GM19397 (cell line): ENCODE data around the gene ITIH5.
"Not testable (repeated sequence)": the region's sequence is repeated elsewhere in the genome, so short reads cannot be mapped to it uniquely, and the experiment has no call there.

Experiments used
- ATAC-seq: cut with Tn5 transposase; IDR thresholded peaks from one replicate; pipeline ENCODE4 v1.9.1; 2021; ENCODE audit warnings: mild to moderate bottlenecking, moderate library complexity; ENCODE audit not compliant: unreplicated experiment

The ITIH5 gene

GRCh38 chr10:7666253-7667023 lies at the start of gene ITIH5:
ITIH5 (minus strand) TSS chr10:7666966; CDS start chr10:7666892, 74 bp downstream.
- no peak for ATAC-seq

- no peak for ATAC-seq
These were observed 48.7 kb upstream of the ITIH5 start for GRCh38 chr10:7715515-7715914.

DNA sequence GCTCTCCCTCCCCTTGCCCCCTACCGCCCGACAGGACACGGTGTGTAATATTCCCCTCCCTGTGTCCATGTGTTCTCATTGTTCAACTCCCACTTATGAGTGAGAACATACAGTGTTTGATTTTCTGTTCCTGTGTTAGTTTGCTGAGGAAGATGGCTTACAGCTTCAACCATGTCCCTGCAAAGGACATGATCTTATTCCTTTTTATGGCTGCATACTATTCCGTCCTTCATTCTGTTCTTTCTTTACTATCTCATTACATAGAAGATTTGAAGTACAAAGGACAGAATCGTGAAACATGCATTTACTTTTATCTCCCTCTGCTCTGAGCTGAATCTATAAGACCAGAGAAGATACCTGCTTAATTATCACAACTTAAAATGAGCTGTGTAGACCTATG lies 44.3 kb upstream of the ITIH5 start:
- not testable (repeated sequence) for ATAC-seq

GRCh38 chr10:7710446-7710845 lies 43.7 kb upstream of the ITIH5 start:
- no peak for ATAC-seq

DNA sequence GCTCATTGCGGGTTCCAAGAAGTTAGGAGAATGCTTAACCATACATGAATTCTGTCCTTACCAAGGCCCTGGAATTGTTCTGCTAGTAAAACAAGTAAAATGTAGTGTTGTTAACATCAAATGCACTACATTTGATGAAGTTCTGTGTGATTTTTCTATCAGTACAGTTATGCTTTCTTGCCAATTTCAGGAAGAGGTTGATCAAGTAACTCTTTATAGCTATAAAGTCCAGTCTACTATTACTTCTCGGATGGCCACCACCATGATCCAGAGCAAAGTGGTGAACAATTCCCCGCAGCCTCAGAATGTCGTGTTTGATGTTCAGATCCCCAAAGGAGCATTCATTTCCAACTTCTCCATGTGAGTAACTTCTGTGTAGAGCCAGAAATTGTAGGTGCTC lies 42.1 kb upstream of the ITIH5 start:
- no peak for ATAC-seq

DNA sequence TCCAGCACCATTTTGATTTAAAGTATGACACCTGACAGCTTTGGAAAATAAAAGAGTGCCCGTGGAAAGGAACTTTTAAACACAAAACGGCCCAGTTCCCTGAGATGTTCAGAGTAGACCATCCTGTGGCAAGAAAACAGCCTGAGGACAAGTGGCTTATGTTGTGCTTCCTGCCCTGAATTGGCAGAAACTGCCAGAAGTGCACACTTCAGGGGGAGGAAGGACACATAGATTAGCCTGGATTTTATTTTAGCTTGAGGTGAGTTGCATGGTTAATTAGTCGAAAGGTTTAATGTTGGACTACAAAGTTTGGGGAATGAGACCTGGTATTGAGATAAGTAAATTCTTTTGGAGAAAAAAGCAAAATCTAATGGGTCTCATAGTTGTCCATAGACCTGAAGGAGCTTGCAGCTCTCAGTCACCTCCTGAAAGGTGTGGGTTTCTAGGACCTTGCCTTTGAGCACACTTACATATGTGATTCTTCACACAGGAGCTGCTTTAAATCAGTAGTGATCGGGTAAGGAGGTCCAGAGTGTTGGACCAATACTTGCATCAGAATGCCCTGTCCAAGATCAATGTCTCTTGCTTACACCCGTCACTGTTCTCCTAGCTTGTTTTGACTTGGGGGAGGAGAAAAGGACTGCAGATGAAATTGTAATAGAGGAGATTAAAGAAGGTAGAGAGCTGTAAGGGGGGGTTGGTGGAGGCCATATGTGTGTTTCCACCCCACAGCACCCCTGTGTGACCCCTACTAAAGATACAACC lies 41.3 kb upstream of the ITIH5 start:
- ATAC-seq: no peak

DNA sequence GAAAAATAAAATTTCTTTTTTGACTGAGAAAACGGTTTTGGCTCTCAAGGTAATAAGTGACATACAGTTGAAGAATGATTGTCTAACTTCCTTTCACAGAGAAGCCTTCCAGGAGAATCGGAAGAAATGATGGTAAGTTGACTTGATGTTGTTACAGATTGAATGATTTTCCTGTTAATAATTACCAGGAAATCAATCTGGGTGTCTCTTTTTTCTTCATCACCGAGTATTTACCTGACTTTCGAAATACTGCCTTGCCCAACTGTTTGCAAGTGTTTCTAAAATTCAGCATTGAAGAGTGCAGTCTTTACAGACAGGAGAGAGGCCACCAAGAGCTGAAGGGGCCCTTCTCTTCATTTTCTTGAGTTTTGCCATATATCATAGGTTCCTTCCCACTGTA lies 40.3 kb upstream of the ITIH5 start:
- no peak for ATAC-seq

DNA sequence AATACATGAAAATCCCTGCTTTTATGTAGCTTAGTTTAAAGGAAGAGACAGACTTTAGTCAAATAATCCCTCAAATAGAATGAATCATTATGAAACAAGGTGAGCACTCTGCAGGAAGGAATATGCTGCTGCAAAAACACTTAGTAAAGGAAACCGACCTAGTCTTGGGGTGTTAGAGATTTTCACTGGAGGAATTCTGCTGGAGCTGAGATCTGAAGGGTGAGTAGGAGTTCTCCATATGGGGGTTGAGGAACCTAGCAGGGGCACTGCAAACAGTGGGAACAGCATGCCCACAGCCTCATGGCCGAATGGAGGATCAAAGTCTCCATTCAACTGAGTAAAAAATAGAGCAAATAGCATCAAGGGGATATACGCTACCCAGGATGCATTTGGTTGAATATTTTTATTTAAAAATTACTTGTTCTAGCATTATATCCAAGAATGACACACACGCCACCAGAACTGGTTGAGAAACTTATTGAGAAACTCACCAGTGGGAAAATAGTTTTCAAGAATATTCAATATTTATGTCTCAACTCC lies 39.8 kb upstream of the ITIH5 start:
- ATAC-seq: no peak

- no peak for ATAC-seq
These were observed 38.6 kb upstream of the ITIH5 start for GRCh38 chr10:7705341-7705740.

- ATAC-seq: no peak
These were observed 37.6 kb upstream of the ITIH5 start for GRCh38 chr10:7704071-7705016.

DNA sequence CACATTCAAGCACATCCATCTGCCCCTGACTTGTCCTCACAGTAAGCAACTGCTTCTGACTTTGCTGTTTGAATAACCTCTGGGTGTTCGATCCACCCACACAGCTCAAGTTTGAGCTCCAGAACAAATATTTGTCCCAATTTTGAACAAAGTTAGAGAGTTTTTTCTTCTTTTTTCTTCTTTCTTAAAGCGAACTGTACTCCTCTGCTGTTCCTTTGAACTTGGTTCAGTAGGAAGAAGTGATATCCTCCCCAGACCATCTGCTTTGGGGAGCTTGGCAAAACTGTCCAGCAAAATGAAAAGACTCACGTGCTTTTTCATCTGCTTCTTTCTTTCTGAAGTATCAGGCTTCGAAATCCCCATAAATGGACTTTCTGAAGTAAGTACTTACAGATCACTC lies 36.4 kb upstream of the ITIH5 start, which contains the start of gene ITIH2:
Gene ITIH2 (plus strand): TSS at position 177 of the 400 bp plus-strand sequence. CDS start 119 bp downstream, at position 296.
- ATAC-seq: no peak

DNA sequence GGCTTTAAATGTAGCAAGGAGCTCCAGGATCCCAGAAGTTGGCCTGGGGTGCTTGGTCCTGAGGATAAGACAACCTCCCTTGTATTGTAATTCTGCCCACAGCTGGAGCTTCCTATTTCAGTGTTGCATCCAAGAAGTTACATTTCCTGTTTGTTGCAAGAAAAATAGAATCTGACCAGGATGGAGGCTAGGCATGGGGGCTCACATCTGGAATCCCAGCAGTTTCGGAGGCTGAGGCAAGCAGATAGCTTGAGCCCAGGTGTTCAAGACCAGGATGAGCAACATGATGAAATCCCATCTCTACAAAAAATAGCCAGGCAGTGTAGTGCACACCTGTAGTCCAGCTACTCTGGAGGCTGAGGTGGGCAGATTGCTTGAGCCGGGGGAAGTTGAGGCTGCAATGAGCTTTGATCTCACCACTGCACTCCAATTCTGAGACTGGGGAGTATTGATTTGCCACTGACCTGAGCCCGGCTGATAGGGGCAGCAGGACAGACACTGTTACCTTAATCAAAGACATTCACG lies 35.6 kb upstream of the ITIH5 start:
- ATAC-seq: no peak

DNA sequence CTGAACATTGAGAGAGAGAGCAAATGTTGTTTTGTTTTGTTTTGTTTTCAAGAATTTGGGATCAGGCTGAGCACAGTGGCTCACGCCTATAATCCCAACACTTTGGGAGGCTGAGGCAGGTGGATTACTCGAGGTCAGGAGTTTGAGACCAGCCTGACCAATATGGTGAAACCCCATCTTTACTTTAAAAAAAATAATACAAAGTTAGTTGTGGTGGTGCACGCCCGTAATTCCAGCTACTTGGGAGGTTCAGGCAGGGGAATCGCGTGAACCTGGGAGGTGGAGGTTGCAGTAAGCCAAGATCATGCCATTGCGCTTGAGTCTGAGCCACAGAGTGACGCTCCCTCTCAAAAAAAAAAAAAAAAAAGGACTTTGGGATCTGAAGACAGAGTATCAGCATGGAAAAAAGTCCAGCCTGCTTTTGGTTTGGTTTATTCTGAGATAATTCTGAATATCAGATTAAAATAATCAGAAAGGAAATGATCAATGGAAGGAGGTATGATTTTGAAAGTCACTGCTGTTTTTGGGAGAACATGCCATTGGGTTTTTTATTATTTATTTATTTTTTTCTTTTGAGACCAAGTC lies 34.5 kb upstream of the ITIH5 start:
- no peak for ATAC-seq

GRCh38 chr10:7700577-7701125 lies 33.9 kb upstream of the ITIH5 start:
- no peak for ATAC-seq

GRCh38 chr10:7697426-7697825 lies 30.7 kb upstream of the ITIH5 start:
- no peak for ATAC-seq

- ATAC-seq: no peak
These were observed 29.8 kb upstream of the ITIH5 start for GRCh38 chr10:7696545-7696944.

DNA sequence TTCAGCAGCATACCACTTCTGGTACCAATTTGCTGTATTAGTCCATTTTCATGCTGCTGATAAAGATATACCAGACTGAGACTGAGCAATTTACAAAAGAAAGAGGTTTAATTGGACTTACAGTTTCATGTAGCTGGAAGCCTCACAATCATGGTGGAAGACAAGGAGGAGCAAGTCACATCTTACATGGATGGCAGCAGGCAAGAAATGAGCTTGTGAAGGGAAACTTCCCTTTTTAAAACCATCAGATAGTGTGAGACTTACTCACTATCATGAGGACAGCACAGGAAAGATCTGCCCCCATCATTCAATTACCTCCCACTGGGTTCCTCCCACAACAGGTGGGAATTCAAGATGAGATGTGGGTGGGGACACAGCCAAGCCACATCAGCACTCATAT lies 26.4 kb upstream of the ITIH5 start:
- not testable (repeated sequence) for ATAC-seq

DNA sequence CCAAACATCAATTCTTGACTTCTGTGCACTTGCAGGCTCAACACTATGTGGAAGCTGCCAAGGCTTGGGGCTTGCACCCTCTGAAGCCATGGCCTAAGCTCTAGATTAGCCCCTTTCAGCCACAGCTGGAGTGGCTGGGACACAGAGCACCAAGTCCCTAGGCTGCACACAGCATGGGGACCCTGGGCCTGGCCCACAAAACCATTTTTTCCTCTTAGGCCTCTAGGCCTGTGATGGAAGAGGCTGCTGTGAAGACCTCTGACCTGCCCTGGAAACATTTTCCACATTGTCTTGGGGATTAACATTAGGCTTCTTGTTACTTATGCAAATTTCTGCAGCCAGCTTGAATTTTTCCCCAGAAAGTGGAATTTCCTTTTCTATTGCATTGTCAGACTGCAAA lies 25.6 kb upstream of the ITIH5 start:
- not testable (repeated sequence) for ATAC-seq

DNA sequence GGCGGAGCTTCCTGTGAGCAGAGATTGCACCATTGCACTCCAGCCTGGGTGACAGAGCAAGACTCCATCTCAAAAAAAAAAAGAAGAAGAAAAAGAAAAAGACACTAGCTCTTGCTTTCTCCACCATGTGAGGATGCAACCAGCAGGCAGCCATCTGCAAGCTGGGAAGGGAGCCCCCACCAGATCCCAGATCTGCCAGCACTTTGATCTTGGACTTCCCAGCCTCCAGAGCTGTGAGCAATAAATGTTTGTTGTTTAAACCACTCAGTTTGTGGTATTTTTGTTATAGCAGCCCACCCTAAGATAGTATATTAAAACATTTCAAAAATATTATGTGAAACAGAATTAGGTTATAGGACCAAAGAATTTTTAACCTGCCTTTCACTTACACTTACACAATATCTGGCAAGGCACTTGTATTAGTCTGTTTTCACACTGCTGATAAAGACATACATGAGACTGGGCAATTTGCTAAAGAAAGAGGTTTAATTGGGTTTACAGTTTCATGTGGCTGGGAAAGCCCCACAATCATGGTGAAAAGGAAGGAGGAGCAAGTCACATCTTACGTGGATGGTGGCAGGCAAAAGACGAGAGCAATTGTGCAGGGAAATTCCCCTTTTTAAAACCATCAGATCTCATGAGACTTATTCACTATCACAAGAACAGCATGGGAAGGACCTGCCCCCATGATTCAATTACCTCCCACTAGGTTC lies 24.3 kb upstream of the ITIH5 start:
- not testable (repeated sequence) for ATAC-seq
